GM18526 (cell line): ENCODE data around the gene PLXND1.

Experiments used
- POLR2A ChIP-seq: IDR thresholded peaks from 3 replicates; pipeline ENCODE4 v1.6.1; 2011; ENCODE audit not compliant: insufficient read length; ENCODE audit errors: extremely low read depth

PLXND1 gene

DNA sequence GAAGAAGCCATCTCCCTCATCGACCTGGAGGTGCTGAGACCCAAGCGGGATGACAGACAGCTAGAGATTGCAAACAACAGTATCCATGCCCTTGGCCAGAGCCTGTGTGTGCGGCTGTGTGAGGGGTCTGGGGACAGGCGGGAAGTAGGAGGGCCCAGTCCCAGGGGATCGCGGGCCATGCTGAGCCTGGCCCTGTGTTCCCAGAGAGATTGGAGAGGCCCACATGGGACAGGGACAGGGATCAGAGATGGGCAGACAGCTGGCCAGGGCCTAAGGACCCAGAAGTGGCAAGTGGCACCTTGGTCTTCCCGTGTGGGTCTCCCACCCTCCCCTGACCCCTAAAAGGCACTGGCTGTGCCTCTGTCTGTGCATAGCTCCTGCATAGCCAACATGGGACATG is 89.0 kb downstream of the PLXND1 start:
- no peak for TF ChIP-seq POLR2A

DNA sequence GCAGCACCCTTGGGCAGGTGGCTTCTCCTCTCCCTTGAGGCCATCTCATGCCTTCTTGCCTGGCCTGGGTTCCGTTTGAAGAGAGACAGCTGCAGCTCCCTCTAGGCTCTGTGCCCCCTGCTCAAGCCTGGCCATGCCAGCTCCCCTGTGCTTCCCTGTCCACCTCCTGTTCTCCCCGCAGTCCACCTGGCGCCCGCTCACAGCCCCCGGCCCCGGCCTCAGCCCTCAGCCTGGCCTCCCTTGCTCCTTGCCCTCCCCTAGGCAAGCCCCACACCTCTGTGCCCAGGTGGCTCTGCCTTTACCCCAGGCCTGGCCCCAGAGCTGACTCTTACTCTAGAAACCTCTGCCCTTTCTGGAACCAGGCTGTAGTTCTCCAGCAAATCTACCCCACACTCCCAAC is 91.9 kb downstream of the PLXND1 start:
- no peak for TF ChIP-seq POLR2A

DNA sequence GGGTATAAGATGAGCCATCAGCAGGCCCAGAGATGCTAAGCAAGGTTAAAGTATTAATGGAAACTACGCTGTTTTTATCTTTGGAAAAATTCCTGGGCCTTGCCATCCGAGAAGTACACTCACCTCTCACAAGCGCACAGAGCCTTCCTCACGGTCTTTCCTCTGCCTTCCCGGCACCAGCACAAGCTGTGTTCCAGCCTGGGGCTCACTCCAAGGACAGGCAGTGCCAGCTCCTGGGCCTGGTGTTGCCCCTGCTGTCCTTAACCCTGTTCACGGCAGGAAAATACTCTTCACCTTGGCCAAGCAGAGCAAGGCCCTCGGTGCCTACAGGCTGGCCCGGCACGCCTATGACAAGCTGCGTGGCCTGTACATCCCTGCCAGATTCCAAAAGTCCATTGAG is 92.4 kb downstream of the PLXND1 start:
- TF ChIP-seq POLR2A = no peak

GRCh38 chr3:129513705-129514104 is 92.8 kb downstream of the PLXND1 start:
- no peak for TF ChIP-seq POLR2A

GRCh38 chr3:129512595-129512994 is 93.9 kb downstream of the PLXND1 start:
- no peak for TF ChIP-seq POLR2A

DNA sequence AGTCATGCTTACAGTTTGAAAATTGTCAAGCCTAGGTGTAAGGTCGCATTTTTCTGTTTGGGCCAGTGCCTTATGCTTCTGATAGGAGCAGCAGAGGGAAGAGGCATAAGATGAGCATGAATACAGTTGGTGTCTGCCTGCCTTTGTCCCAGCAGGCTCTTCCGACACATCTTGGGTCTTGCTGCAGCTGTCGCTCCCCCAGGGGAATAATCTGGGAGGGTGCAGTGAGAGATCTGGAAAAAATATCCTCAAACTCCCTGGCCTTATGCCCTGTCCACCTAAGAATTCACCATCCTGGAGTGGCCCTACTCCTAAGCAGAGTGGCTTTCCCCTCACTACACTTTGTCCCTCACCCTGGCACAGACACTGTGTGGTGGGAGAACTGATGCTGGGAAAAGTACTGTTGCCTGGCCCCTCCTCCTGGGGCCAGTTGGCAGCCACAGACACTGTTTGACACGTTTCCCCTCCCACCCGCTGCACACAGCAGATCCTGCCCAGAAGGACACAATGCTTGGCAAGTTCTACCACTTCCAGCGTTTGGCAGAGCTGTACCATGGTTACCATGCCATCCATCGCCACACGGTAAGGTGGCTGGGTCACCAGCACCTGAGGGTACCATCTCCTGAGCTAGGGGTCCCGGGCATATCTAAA is 99.2 kb downstream of the PLXND1 start:
- no peak for TF ChIP-seq POLR2A

DNA sequence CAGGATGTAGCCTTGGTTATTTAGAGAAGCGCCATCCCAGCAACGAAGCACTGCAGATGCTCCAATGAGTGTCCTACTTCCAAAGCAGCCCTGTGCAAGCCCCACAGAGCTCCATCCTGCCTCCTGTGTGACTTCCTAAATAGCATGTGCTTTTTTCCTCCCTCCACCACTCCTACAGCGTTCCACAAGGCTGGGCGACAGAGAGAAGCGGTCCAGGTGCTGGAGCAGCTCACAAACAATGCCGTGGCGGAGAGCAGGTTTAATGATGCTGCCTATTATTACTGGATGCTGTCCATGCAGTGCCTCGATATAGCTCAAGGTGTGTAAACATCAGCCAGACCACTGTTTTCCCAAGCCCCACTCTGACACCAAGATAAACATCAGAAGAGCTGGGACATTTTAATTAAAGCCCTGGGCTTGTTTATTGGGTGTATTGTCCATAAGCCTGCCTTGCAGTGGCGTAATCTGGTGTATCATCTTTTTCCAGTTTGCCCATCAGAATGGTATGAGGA is 100.2 kb downstream of the PLXND1 start:
- TF ChIP-seq POLR2A = no peak

DNA sequence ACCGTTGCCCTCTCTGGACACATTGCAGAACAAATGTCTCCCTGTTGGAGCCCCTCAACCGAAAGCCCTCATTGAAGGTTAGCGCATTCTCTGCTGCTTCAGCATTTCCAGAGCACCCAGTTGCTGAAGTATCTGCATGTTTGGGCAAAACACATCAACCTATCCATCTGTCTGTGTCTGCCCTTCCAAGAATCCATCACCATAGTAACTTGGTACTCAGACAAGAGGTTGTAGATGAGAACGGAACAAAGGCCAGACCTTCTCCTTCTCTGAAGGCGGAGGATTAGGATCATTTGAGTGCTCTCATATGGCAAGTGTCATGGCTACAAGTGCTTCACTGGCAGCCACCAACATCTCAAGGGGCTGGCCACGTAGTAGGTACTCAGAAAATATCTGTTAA is 101.1 kb downstream of the PLXND1 start:
- no peak for TF ChIP-seq POLR2A
